Keratinocyte (primary cell): ENCODE data around the gene MAPKAPK3. TPM values are rescaled to one million over a fixed set of nuclear protein-coding genes. Genes with fewer than 3 reads are reported as not detected.

ENCODE experiments used
- DNase-seq: peaks from one replicate; pipeline ENCODE4 v3.0.0-alpha.2; 2011; ENCODE audit warnings: low read depth, missing footprints, low spot score
- FAIRE-seq: peaks from 2 replicates; lab custom pipeline; 2011; peaks lifted over from hg19 to GRCh38; lab: Jason Lieb, UNC
- H2AFZ ChIP-seq: 2 replicates; pipeline ENCODE4 v1.6.0; 2012; ENCODE audit warnings: low read length, control low read depth, inconsistent platforms; ENCODE audit not compliant: control insufficient read depth
- H3K27ac ChIP-seq: 2 replicates; pipeline ENCODE4 v1.5.1; 2011; ENCODE audit warnings: low read length; ENCODE audit not compliant: control insufficient read depth, insufficient read depth
- H3K27me3 ChIP-seq: 3 replicates; pipeline ENCODE4 v1.6.0; 2011; ENCODE audit warnings: low read length; ENCODE audit not compliant: control insufficient read depth, insufficient read depth; ENCODE audit errors: extremely low read depth
- H3K36me3 ChIP-seq, 2 experiments: 2 replicates in 1 of 2; 3 replicates in 1 of 2; pipeline ENCODE4 v1.5.1; 2011; ENCODE audit warnings: low read length in 2 of 2, mild to moderate bottlenecking in 1 of 2; ENCODE audit not compliant: control insufficient read depth in 2 of 2, insufficient read depth in 2 of 2; ENCODE audit errors: extremely low read depth in 1 of 2
- H3K4me1 ChIP-seq: 3 replicates; pipeline ENCODE4 v1.5.1; 2011; ENCODE audit warnings: low read length; ENCODE audit not compliant: control insufficient read depth, insufficient read depth; ENCODE audit errors: extremely low read depth
- H3K4me2 ChIP-seq: 3 replicates; pipeline ENCODE4 v1.6.0; 2011; ENCODE audit warnings: low read depth, low read length; ENCODE audit not compliant: control insufficient read depth, insufficient read depth; ENCODE audit errors: extremely low read depth
- H3K4me3 ChIP-seq, 3 experiments: fragments of 200-600 bp in 1 of 3; sonication (generic) in 1 of 3; 2 replicates in 2 of 3; 3 replicates in 1 of 3; pipeline ENCODE4 v1.5.1; 2011 to 2016; ENCODE audit warnings: low read length in 3 of 3, mild to moderate bottlenecking in 3 of 3, control low read depth in 2 of 3, inconsistent platforms in 1 of 3, low read depth in 1 of 3, mixed read lengths in 1 of 3, mixed run types in 1 of 3, moderate library complexity in 1 of 3; ENCODE audit not compliant: control insufficient read depth in 2 of 3, insufficient read depth in 2 of 3; ENCODE audit errors: extremely low read depth in 1 of 3
- H3K79me2 ChIP-seq: 2 replicates; pipeline ENCODE4 v1.6.0; 2012; ENCODE audit warnings: low read length; ENCODE audit not compliant: control insufficient read depth, insufficient read depth
- H3K9ac ChIP-seq: 3 replicates; pipeline ENCODE4 v1.6.0; 2011; ENCODE audit warnings: low read length; ENCODE audit not compliant: control insufficient read depth, insufficient read depth; ENCODE audit errors: extremely low read depth
- H3K9me1 ChIP-seq: 3 replicates; pipeline ENCODE4 v1.6.0; 2011; ENCODE audit warnings: low read length; ENCODE audit not compliant: control insufficient read depth, insufficient read depth; ENCODE audit errors: extremely low read depth
- H3K9me3 ChIP-seq: 2 replicates; pipeline ENCODE4 v1.5.1; 2012; ENCODE audit warnings: low read depth, low read length; ENCODE audit not compliant: control insufficient read depth
- H4K20me1 ChIP-seq: 3 replicates; pipeline ENCODE4 v1.6.0; 2011; ENCODE audit warnings: low read length; ENCODE audit not compliant: control insufficient read depth, insufficient read depth; ENCODE audit errors: extremely low read depth
- CTCF ChIP-seq, 3 experiments: IDR thresholded peaks in 1 of 3; conservative IDR thresholded peaks in 1 of 3; optimal IDR thresholded peaks in 1 of 3; 2 replicates in 2 of 3; 3 replicates in 1 of 3; pipeline versions ENCODE3 to v1.5.1; 2011; ENCODE audit warnings: low read length in 3 of 3, mild to moderate bottlenecking in 3 of 3, moderate library complexity in 2 of 3, control low read depth in 1 of 3, inconsistent platforms in 1 of 3; ENCODE audit not compliant: insufficient read depth in 2 of 3; ENCODE audit errors: extremely low read depth in 1 of 3
- EZH2 ChIP-seq: IDR thresholded peaks from one replicate; pipeline ENCODE4 v1.6.1; 2012; ENCODE audit warnings: inconsistent platforms, mild to moderate bottlenecking, low read length, moderate library complexity
- dilution Hi-C: fragments of 300-500 bp; cut with MboI; formaldehyde crosslinking; loops from one replicate; pipeline ENCODE4 v1.7.0; 2020; ENCODE audit warnings: low sequenced_read_pairs; ENCODE audit not compliant: extremely low pct_ligation_motif_present
- polyA plus RNA-seq, 5 experiments: library from polyadenylated mRNA; depleted of rRNA in 3 of 5; stranded (reverse) in 3 of 5; stranded (forward) in 1 of 5; unstranded in 1 of 5; fragments of >200 nt; gene quantifications; 1 replicate in 1 of 5; 2 replicates in 3 of 5; 3 replicates in 1 of 5; pipeline versions ENCODE4 v1.2.1 to v1.2.3, GENCODE V29; 2011 to 2012; ENCODE audit warnings: missing spikeins in 2 of 5, low read depth in 1 of 5, low replicate concordance in 1 of 5

Gene MAPKAPK3
- polyA plus RNA-seq, 1 donor (not counting 4 experiments of a cell fraction or from before 2014, with no cell fraction given) = 134 TPM

GRCh38 chr3:50627407-50628051 is 10.6 kb downstream of the MAPKAPK3 start:
- H3K4me1 ChIP-seq = peaks cover 90% of the 10 kb centered on the region
- H3K9me3 ChIP-seq = no peaks in the 10 kb centered on the region
- H3K27ac ChIP-seq = peak overlapping the region; percentile 73
- peak in 2 of 3 experiments; percentile 53 for TF ChIP-seq CTCF (optimal IDR thresholded peaks at IDR 0.05 in 1 of 3, IDR thresholded peaks at IDR 0.05 in 1 of 3, conservative IDR thresholded peaks at IDR 0.05 in 1 of 3; ENCODE audit: extremely low read depth in 1 of 3, insufficient read depth in 2 of 3, low read length in 3 of 3)
- TF ChIP-seq EZH2 = no peak
- DNase-seq (peak; percentile 87), FAIRE-seq (peak; percentile 99)
- H3K4me3 ChIP-seq = peak overlapping the region in 1 of 3 experiments; percentile 46
- dilution Hi-C loops = no loop called here
- H4K20me1 ChIP-seq = no peaks in the 10 kb centered on the region
- peak overlapping the region; percentile 72 for H3K4me2 ChIP-seq
- peak overlapping the region; percentile 48 for H3K9ac ChIP-seq
- H3K27me3 ChIP-seq = no peaks in the 10 kb centered on the region
- peaks cover 12 to 22% of the 10 kb centered on the region in 2 experiments for H3K36me3 ChIP-seq
- peaks cover 83% of the 10 kb centered on the region for H3K79me2 ChIP-seq
- H3K9me1 ChIP-seq = peaks cover 5% of the 10 kb centered on the region
- H2AFZ ChIP-seq = no peak overlapping the region

- no peak for TF ChIP-seq CTCF (optimal IDR thresholded peaks at IDR 0.05 in 1 of 3, IDR thresholded peaks at IDR 0.05 in 1 of 3, conservative IDR thresholded peaks at IDR 0.05 in 1 of 3; ENCODE audit: extremely low read depth in 1 of 3, insufficient read depth in 2 of 3, low read length in 3 of 3)
- TF ChIP-seq EZH2 = no peak
- peaks cover 4% of the 10 kb centered on the region for H3K9me1 ChIP-seq
- H2AFZ ChIP-seq = no peak overlapping the region
- no peaks in the 10 kb centered on the region for H4K20me1 ChIP-seq
- no peaks in the 10 kb centered on the region for H3K27me3 ChIP-seq
- H3K36me3 ChIP-seq = peaks cover 11 to 17% of the 10 kb centered on the region in 2 experiments
- H3K9ac ChIP-seq = no peak overlapping the region
- H3K9me3 ChIP-seq = no peaks in the 10 kb centered on the region
- DNase-seq = no peak
- H3K27ac ChIP-seq = no peak overlapping the region
- peaks cover 84% of the 10 kb centered on the region for H3K4me1 ChIP-seq
- H3K4me2 ChIP-seq = no peak overlapping the region
- peaks cover 88% of the 10 kb centered on the region for H3K79me2 ChIP-seq
- dilution Hi-C loops = no loop called here
- FAIRE-seq = no peak
- H3K4me3 ChIP-seq = no peak overlapping the region
Observed at GRCh38 chr3:50628601-50629000, 11.7 kb downstream of the MAPKAPK3 start.
